DMS153 (cell line): ENCODE measurements around the gene POLR1A.
"Not testable (repeated sequence)": the region's sequence is repeated elsewhere in the genome, so short reads cannot be mapped to it uniquely, and the experiment has no call there.

Source experiments
- DNase-seq: peaks from one replicate; lab custom pipeline; 2025; lab: John Stamatoyannopoulos, UW

The POLR1A gene

GRCh38 chr2:85998071-85998991 lies 107.4 kb downstream of the POLR1A start:
- no peak for DNase-seq

GRCh38 chr2:85997017-85997970 lies 108.4 kb downstream of the POLR1A start:
- no peak for DNase-seq

- no peak for DNase-seq
These were observed 109.1 kb downstream of the POLR1A start for GRCh38 chr2:85996591-85996990.

- DNase-seq = no peak
These were observed 109.8 kb downstream of the POLR1A start for GRCh38 chr2:85995648-85996529.

- DNase-seq = no peak
These were observed 110.6 kb downstream of the POLR1A start for GRCh38 chr2:85994897-85995647.

DNA sequence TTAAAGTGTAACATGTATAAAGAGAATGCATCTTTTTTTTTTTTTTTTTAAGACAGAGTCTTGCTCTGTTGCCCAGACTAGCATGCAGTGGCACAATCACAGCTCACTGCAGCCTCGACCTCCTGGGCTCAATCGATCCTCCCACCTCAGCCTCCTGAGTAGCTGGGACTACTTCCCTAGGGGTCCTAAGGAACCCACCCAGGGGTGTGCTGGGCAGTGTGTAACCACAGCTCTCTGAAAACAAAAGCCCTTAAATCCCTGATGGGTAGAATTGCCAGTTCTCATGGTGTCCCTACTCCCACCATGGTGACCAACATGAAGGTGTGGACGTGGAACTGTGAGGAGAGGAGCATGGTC lies 111.3 kb downstream of the POLR1A start:
- no peak for DNase-seq

- DNase-seq = no peak
These were observed 113.1 kb downstream of the POLR1A start for GRCh38 chr2:85992611-85993010.

GRCh38 chr2:85992053-85992452 lies 113.6 kb downstream of the POLR1A start:
- DNase-seq = not testable (repeated sequence)

DNA sequence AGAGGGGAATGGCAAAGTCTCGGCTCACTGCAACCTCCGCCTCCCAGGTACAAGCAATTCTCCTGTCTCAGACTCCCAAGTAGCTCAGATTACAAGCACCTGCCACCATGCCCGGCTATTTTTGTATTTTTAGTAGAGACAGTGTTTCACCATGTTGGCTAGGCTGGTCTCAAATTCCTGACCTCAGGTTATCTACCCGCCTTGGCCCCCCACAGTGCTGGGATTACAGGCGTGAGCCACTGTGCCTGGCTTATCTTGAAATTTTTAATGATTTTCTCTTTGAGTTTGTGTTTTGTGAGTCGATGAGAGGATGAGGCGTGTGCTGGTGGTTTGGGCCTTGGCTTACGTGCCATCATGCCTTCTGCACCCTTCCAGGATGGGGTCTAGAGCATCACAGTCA lies 115.6 kb downstream of the POLR1A start:
- no peak for DNase-seq

GRCh38 chr2:85989288-85989865 lies 116.3 kb downstream of the POLR1A start:
- DNase-seq = no peak

- no peak for DNase-seq
These were observed 116.8 kb downstream of the POLR1A start for GRCh38 chr2:85988914-85989270.

- DNase-seq = no peak
These were observed 117.3 kb downstream of the POLR1A start for GRCh38 chr2:85988175-85988913.

GRCh38 chr2:85987266-85988174 lies 118.2 kb downstream of the POLR1A start:
- DNase-seq = no peak

DNA sequence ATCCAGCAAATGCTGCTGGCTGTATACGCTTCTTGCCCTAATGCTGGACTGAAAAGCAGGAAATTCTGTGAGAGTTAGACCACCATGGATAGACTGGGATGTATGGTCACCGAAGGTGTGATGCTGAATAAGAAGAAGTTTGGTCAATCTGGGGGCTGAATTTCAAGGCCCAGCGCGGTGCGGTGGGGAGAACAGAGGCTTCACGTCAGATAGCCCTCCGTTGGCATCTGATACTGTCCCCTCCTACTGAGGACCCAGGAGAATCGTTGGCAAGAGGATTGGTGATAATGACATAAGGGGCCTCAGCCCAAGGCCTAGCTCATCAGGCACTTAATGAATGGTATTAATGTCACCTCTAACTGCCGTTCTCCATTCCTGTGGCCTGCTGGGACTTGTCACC lies 119.6 kb downstream of the POLR1A start:
- no peak for DNase-seq

- no peak for DNase-seq
These were observed 120.9 kb downstream of the POLR1A start for GRCh38 chr2:85984788-85985187.

DNA sequence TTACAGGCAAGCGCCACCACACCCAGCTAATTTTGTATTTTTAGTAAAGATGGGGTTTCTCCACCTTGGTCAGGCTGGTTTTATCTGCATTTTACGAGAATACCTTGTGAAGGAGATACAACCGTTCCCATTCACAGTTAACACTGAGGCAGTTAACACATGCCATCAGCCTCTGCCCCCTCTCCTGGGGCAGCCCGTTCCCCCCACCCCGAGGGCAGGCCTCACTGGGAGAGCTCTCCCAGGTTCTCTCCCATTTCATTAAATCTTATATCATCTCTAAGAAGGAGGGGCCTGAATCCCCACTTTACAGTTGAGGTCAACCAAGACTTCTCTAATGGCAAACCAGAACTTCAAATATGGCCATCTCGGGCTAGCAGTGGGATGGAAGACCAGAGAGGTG lies 121.9 kb downstream of the POLR1A start:
- DNase-seq = no peak

DNA sequence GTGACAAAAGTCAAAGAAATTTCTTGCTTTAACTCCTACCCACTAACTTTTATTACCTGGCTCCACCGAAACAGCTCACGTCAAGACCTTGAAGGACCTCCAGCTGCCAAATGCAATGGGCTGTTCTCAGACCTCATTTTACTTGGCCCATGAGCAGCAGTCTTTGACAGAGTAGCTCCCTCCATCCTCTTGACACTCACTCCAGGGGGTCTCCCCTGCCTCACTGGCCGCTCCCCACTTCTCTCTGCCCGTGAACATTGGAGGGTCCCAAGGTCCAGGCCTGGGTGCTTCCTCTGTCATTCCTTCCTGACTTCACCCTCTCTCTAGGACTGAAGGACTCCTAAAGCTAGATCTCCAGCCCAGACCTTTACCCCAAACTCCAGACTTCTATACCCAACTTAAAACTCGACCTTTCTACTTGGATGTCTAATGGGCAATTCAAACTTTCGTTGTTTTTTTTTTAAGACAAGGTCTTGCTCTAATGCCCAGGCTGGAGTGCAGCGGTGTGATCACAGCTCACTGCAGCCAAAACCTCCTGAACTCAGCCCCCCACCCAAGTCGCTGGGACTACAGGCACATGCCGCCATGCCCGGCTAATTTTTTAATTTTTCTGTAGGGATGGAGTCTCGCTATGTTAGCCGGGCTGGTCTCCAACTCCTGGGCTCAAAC lies 124.0 kb downstream of the POLR1A start:
- no peak for DNase-seq
